GM18873 (cell line): ENCODE measurements around the gene SCYL1.
A peak's percentile ranks its signal among the peaks of the same experiment; 100 is the strongest.
"Not testable (repeated sequence)": the region's sequence is repeated elsewhere in the genome, so short reads cannot be mapped to it uniquely, and the experiment has no call there.

Experiments used
- ATAC-seq: cut with Tn5 transposase; IDR thresholded peaks from one replicate; pipeline ENCODE4 v1.9.1; 2021; ENCODE audit warnings: mild to moderate bottlenecking, moderate library complexity, moderate number of reproducible peaks; ENCODE audit not compliant: unreplicated experiment, low FRiP score

SCYL1 gene

DNA sequence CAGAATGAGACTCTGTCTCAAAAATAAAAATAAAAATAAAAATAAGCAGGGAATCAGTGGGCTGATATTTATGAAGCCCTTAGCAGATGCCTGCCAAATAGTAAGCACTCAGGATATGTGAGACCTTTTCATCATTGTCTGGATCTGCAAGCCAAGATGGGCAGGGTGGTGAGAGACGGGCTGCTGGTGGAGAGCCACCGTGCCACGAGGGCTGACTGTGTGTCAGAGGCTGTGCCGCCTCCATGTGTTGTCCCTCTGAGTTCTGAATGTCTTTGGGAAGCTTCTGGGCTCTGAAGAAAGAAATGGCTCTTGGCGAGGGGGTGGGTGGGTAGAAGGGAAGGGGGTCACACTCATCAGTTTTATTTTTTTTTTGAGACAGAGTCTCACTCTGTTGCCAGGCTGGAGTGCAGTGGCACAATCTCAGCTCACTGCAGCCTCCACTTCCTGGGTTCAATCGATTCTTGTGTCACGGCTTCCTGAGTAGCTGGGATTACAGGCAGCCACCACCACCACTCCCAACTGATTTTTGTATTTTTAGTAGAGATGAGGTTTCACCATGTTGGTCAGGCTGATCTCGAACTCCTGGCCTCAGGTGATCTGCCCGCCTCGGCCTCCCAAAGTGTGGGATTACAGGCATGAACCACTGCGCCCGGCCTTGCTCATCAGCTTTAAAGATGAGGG lies 40.1 kb downstream of the SCYL1 start:
- ATAC-seq = not testable (repeated sequence)

- ATAC-seq = no peak
Measured at GRCh38 chr11:65565624-65566453, 41.0 kb downstream of the SCYL1 start.

DNA sequence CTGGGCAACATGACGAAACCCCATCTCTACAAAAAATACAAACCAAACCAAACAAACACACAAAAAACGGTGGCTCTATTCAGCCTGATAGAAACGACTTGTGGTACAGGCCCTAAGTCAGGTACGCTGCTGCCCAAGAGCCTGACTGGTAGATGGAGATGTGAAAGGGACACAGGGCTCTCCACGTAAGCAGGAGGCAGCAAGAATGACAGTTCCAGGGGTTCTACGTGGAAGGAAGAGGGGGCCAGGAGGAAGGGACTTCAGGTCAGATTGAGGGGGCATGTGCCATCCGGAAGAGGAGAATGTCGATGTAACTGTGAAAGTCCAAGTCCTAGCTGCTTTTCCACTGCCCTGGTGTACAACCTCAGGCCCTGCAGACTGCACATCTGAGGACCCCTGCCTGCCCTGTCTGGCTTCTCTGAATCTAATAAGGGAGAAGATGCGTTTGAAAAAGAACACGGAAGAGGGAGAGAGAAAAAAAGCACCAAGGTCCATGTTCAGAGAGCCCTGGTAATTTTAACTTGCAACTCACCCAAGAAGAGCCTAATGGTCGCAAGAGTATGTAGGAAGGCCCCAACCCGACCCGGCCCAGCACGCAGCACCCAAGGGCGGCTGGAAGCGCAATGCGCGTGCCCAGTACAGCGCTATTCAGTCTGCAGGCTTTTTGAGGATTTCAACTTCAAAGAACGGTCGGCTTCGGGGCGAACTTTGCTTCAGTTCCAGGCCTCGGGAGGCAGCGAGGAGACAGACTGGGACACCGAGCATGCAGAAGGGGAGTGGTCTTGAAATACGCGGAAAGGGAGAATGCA lies 44.5 kb downstream of the SCYL1 start:
- ATAC-seq = no peak

- peak; percentile 58 for ATAC-seq
Measured at GRCh38 chr11:65569973-65570918, 45.4 kb downstream of the SCYL1 start, which contains the start of gene ZNRD2. TSS of gene ZNRD2 (plus strand) at chr11:65570477. CDS start at chr11:65570492, 15 bp downstream.

- no peak for ATAC-seq
Measured at GRCh38 chr11:65571420-65571819, 46.5 kb downstream of the SCYL1 start.

DNA sequence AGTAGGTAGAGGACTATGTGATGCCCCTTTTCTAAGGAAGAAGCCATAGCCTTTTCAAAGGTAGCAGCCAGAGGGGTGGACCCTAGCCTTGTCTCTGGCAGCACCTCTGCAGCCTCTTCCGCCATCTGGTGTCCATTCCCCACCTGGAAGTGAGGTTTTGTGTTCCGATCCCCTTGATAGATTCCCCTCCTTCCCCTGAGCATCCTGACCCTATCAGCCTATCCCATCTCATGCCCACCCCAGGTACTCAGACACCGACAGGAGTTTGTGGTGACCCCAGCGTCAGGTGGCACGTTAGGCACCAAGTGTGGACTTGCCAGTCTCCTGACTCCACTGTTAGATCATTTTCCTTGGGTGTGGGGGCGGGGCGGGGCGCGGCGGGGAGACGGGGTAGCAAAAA lies 47.1 kb downstream of the SCYL1 start:
- ATAC-seq = no peak

GRCh38 chr11:65572356-65573051 lies 47.6 kb downstream of the SCYL1 start, which contains the start of gene FAM89B:
TSS of gene FAM89B (plus strand) at chr11:65572538. CDS start at chr11:65572670, 132 bp downstream.
- no peak for ATAC-seq

GRCh38 chr11:65573391-65574079 lies 48.7 kb downstream of the SCYL1 start:
- ATAC-seq = no peak

DNA sequence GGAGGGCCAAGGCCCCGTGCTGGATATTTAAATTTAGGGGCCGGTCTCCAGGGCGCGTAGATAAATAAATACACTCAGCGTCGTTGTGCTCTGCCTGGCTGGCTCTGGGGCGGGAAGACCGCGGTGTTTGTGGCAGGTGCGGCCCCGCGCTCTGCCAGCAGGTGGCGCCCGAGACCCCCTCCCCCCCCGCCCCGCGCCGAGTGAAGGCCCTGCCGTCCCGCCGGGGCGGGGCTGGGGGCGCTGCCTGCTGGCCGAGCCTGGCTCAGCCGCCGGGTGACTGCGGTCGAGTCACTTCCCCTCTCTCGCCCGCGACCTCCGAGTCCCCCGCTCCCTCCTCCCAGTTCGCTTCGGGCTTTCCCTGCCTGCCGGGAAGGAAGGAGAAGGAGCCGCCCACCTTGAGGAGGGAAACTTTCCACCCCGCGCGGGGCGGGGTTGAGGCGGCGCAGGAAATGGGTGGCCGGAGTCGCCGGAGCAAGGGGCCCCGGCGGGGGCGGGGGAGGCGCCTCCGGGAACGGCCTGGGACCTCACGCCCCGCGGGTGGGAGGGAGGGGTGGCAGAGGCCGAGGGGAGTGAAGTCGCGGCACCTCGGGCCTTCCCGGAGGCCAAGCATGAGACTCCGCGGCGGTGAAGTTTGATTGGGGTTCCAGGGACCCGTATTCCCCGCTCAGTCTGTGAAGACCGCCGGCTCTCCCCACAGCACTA lies 49.4 kb downstream of the SCYL1 start:
- peak; percentile 24 for ATAC-seq

GRCh38 chr11:65574811-65575567 lies 50.1 kb downstream of the SCYL1 start:
- no peak for ATAC-seq

DNA sequence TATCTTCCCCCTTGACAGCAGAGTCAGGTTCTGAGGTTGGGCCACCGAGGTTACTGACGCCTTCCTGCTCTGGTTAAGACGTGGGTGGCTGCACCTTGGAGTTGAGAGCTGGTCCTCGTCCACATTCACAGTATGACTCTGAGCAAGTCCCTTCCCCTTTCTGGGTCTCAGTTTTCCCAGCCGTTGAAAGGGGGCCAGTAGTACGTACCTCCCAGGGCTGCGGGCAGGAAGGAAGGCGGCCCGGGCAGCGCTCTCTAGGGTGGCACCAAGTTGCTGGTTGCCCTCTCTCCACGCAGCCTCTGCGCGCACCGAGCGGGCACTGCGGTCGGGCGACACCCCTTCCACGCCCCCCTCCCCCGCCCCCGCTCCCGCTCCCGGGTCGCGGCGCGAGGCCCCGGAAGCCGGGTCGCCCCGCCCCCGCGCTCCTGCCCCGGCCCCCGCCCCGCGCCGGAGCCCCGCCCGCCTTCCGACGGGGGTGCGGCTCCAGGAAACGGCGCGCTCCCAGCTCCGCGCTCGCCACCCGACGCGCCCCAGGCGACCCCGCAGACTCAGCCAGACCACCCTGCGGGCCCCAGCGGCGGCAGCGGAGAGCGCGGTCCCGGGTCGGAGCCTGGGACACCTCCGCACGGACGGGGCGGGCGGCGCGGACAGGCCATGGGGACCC lies 50.8 kb downstream of the SCYL1 start, which contains the start of gene EHBP1L1:
Gene EHBP1L1 (plus strand): TSS at position 486 of the 664 bp plus-strand sequence. CDS start 250 bp downstream, outside the sequence.
- ATAC-seq = no peak

GRCh38 chr11:65576232-65576866 lies 51.5 kb downstream of the SCYL1 start:
- no peak for ATAC-seq

DNA sequence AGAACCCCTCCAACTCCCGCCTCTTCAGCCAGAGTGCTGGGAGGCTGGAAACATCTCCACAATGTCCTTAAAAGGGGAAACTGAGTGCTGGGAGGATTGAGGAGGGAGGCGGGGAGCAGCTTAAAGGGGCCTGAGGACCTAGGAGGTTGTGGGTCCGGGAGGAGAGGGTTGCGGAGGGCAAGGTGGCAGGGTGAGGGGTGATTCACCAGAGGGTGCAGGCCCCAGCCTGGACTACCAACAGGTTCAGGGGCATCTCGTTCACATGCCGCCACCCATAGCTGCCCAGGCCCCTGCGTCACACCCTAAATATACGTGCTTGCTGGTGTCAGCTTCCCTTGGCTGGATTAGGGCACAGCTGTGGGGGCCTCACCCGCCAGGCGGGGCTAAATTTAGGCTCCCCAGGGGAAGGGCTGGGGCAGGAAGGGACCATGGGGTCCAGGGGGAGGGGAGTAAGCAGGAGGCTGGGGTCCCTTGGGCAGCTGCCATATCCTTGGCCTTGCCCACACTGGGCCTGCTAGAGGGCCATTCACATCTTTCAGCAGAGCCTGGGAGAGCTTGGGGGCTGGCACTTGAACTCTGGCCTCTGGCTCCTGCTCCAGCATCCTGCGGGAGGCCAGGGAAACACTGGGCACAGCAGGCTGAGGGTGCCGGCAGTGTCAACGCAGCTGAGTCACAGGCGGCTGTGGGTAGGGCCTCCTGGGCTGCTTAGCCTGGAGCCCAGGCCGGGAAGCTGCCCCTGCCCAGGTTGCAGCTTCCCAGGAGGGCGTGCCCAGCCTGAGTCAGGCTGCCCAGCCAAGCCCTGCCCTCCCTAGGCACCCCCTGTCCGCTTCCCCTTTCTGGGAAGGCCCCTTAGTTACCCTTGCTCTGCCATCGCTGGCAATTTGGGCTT lies 52.2 kb downstream of the SCYL1 start:
- no peak for ATAC-seq

DNA sequence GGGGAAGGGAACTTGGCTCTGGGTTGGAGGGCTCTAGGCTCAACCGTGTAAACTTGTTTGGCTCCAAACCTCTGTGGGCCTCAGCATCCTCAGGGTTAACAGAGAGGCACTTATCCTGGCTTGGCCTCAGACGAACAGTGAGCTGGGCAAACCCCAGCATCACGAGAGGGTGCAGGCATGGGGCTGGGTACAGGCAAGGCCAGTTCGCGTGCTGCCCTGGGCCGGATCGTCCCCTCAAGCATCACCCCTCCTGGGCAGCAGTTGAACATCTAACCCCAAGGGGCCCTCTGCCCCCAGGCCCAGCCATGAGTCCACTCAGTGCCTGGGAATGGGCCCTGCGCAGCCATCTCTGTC lies 52.9 kb downstream of the SCYL1 start:
- no peak for ATAC-seq

- ATAC-seq = no peak
Measured at GRCh38 chr11:65578134-65578533, 53.3 kb downstream of the SCYL1 start.
